Occipital lobe (tissue), 2 donors: ENCODE data around the gene KLHL29. TPM values are rescaled to one million over a fixed set of nuclear protein-coding genes. Genes with fewer than 3 reads are reported as not detected.

Experiments used
- DNase-seq: peaks from one replicate; lab custom pipeline; 2025; lab: John Stamatoyannopoulos, UW
- total RNA-seq: library from RNA; depleted of rRNA; stranded (reverse); fragments of >200 nt; gene quantifications from one replicate; pipeline ENCODE4 v1.2.3, GENCODE V29; 2014

KLHL29 gene
- total RNA-seq, 1 donor from 2014 or later: 8.4 TPM

- DNase-seq: no peak
Observed at GRCh38 chr2:23509596-23510292, 124.8 kb downstream of the KLHL29 start.

DNA sequence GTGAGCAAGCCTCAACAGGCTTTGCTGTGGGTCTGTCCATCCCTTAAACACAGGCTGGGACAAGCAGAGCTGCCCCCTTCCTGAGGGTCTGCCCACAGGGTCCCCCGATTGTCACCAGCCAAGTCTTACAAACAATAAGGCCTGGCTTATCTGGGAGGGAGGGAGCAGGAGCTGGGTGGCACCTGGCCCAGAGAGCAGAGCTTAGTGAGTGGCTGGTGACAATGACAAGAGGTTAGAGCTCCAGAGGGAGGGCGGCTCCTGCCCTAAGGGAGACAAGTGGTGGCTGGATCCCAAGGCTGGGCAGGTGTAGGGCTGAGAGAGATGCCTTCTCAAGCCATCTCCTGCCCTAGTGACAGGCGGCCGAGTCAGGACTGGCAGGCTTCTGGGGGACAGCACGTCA is 125.5 kb downstream of the KLHL29 start:
- no peak for DNase-seq

DNA sequence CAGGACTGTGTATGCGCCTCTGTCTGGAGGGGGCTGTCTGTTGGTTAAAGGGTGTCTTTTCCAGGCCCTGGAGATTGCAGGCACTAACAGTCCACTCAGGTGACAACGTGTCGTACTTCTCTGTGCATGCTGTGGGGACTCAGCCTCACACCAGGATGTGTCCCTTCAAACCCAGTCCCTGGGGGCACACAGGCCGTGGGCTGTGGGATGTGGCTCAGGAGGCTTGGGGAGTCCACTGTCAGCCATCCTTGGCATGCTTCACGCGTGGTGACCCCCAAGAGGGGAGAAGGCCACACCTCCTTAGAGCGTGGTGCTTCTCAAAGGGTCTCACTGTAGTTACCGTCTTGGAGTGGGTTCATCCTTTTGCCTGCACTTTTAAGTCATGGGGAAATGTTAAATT is 127.8 kb downstream of the KLHL29 start:
- DNase-seq: no peak

DNA sequence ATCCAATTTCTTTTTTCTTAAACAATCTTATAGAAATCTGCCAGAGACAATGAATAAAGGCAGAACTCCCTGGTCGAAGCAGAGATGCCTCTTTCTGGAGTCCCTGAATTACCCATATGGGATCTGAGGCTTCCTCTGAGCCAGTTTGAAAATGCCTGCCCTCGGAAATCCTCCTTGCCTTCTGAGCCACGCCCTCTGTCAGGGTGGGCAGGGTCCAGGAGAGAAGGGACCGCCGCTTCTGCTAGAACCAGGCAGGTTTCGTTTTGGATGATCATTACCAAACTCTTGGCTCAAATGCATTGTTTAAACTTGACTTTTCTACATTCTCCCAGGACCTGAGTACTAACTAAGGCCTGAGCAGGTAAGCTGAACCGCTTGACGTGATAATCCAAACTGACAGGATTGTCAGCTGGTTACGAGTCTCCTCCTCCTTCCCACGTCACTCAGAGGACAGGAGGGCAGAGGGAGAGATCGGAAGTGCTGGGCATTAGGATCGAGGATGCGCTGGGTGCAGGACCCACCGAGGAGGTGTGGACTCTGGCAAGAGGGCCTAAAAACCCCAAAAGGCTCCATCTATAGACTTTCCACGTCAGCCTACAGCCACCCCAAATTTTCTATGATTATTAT is 128.4 kb downstream of the KLHL29 start:
- no peak for DNase-seq

GRCh38 chr2:23513872-23514793 is 129.2 kb downstream of the KLHL29 start:
- no peak for DNase-seq

GRCh38 chr2:23516520-23517256 is 131.7 kb downstream of the KLHL29 start:
- DNase-seq: no peak

DNA sequence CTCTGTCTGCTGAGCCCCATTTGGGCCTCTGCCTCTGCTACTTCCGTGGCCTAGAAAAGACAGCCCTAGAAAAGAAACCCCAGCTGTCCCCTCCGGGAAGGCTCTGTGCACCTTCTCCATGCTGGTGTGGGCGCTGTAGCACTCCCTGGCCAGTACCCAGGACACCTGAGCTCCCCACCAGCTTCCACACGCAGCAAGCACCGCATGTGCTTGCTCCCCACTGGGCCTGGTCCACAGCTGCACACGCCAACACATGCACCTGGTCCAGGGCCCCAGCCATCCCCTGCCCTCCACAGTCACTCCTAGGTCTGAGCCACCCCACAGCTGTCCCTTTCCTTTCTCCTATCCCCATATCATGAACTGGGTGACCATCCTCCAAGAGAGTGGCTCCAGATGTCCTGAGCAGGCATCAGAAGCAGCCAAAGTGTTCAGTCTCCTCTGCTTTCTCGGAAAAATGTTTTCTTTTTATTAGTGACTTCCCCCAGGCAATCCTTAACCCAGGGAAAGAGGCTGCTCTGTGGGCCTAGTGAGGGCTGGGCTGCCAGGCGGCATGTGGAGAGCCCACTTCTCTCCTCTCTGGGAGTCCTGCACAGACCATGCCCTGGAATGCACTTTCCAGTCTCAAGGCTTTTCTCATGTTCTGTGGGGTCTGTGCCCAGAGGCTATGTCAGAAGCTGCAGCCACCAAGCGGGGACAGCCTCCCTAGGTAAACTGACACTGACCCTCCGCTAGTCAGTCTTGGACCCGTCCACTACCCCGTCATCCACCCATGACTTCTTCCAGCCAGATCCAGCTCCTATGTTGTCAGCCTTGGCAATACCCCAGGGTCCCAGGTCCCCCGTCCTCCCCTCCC is 133.7 kb downstream of the KLHL29 start:
- DNase-seq: no peak

DNA sequence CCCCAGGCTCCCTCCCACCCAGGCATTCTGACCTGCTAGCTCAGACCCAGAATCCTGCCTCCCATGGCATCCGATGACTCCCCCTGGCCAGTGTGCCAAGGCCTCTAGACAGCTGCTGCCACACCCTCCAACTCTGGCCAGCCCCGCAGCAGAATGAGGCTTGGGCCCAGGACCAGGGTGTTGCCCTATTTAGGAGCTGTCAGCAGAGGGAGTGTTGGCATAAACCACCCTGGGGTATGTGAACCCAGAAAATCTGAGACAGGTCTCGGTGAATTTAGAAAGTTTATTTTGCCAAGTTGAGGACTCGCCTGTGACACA is 134.3 kb downstream of the KLHL29 start:
- DNase-seq: no peak

- no peak for DNase-seq
Observed at GRCh38 chr2:23520256-23520655, 135.3 kb downstream of the KLHL29 start.

DNA sequence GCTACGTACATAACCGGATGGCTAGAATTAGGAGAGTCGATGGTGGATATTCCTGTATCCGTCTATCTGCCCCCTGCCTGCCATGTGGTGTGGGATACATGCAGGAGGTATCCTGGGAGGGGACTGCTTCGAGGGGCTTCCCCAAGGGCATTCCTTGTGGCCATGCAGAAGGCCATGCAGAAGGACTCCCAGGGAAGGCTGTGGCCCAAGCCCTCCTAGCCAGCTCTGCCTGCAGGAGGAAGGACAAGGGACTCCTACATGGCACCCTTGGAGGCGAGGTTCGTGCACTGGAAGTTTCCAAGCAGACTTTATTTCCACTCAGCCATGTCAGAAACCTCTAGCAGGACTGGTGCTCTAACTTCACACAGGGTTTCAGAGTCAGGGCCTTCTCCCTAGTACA is 136.1 kb downstream of the KLHL29 start:
- no peak for DNase-seq

DNA sequence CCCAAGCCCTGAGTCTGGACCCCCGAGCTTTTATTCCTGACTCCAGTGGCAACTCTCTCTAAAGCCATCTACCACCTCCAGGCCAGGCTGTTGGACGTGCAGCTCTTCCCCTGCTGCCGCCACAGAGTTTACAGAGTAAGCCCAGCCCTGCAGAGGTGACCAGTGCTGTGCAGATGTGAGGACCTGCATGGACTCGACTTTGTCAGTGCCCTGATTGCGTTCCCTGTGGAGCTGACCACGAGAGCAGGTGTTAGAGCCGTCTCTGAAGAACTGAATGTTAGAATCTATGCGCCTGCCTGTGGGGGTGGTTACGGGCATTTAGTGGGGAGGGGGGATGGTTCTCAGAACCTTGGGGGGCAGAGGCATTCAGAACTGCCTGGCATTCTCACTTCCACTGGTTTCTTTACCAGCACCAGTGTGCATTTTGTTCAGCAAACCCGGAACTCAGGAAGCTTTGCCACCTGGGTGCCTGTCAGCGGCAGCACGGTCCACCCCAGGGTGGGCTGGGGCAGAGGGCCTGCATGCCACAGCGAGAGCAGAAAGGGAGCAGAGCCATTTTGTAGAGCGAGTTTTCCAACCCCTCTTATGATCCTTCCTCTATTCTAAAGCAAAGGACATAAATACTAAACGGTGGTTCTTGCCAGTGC is 137.9 kb downstream of the KLHL29 start:
- DNase-seq: no peak

DNA sequence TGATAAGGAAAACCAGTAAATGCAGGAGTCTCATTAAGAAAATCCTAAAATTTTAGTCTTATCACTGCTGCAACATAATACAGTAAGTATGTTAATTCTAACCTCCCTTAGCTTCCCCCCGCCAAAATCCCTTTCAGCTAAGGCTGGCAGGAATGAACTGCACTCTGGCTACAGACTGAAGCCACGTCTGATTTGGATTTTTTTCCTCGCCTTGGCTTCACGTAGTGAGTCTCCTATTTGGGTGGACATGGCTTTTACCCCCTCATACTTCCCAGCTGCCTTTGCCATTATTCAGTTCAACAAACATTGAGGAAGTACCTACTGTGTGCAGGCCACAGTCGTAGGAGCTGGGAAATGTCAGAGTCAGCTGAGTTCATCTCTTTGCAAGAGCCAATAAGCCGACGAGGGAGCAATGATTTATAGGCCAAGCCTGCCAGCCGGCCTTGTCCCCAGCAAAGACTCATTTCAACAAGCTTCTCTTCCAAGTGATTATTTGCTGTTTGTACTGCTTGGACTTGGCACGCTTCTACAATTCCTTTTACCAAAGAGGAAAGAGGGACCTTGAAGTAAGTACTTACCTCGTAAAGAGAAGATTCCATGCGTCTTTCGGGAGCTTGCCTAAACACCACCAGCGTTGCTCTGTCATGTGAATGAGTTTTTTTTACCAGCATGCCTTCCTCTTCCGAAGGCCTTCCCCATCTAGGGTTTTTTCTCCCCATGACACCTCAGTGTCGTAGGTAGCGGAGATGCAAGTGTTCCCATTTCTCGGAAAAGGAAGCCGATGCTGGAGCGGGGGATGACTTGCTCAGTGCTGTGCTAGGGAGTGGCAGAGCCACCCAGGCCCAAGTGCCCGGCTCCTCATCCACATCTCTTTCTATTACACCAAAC is 138.6 kb downstream of the KLHL29 start:
- DNase-seq: no peak

DNA sequence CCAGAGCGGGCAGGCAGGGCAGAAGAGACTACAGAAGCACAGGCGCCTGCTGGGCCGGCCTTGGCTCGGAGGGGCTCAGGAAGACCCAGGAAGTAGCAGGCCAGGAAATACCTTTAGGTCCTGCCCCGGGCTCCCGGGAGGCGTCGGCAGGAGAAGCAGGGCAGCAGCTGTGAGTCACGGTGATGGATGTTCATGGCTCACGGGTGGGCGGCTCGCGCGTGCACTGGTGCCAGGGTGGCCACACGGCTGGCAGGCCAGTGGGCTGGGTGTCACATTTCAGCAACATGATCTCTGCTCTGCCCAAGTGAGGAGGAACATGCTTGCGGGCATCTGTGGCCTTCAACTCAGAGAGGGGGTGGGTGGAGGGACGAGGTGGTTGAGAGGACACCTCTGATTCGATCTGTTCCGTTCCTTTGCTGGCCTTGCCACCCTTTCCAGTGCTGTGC is 139.3 kb downstream of the KLHL29 start:
- no peak for DNase-seq

DNA sequence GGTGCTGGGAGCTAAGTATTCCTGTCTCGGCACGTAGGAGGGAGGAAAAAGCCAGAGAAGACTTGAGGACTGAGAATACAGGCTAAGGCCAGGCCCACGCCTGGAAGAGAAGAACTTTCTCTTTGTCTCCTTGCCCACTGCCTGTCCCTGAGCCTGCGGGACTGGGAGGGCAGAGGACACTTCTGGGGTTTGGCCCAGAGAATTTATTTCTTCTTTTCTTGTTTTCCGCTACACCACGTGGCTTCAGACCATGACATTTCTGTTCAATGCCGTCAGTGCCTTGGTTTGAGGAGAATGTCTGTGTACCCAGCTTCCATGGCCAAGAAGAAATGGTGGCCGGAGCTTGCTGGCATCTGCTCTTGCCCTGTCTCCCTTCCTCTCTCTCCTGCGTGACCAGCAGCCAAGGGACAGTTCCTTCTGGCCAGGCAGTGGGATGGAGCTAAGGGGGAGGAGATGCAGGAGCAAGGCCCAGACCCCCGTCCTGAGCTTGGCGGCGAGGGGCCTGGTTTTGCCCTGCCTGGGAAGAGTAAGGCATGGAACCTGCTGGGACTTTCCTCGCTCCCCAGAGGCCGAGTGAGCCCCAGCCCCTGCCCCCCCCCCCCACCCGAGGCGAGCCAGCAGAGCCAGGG is 140.3 kb downstream of the KLHL29 start:
- no peak for DNase-seq

GRCh38 chr2:23526114-23526513 is 141.1 kb downstream of the KLHL29 start:
- no peak for DNase-seq

DNA sequence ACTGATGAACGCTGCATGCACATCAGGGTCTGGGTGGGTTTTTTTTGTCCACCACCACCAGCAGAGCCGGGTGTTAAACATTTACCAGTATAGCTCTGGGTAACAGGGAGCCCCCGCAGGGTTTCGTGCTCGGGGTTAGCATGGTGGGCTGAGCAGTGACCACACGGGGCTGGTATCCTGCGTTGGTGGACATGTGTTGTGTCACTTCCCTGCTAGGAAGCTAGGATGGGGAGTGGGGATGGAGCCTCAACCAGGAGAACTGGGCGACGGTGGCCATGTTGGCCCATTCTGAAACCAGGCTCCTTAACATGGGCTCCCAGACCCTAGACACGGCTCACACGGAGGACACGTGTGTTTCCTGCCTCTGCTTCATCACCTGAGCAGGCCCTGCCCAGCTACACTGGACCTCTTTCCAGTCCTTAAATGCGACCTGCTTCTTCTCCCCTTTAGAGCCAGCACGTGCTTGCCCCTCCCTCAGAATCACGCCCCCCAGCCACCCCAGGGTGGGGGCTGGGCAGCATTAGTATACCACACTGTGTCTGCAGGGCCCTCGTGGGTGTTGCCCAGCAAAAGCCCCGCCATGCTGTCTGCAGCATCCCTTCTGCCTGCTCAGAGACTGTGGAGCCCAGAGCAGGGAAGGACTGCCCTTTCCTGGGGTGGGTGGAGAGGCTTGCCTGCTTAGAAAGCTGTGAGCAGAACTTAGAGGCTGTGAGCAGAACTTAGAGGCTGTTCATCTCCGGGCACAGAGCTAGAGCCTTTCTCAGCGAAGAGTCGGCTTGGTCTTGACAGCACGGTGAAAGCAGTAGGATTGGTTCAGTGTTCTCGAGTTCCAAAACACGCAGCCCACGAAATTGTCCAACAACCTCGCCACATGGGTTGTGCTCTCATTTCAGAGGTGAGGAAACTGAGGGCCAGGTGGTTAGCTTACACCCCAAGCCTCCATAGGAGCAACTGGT is 142.1 kb downstream of the KLHL29 start:
- DNase-seq: no peak

DNA sequence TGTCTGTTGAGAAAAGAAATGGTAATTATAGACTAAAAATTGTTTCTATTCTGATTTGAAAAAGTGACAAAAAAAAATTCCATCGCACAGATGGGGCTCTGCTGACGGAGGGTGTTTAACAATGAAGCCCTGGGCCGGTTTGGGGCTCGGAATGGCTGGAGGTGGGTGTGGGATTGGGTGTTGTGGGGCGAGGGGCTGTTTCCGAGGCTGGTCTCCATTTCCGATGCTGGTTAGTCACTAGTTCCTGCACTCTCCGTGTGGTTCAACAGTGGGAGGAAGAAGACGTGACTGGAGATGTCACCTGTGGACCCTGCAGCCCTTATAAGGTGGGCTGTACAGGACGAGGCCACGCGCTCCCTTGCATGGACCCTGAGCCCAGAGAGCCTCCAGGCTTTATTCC is 143.2 kb downstream of the KLHL29 start:
- DNase-seq: no peak

DNA sequence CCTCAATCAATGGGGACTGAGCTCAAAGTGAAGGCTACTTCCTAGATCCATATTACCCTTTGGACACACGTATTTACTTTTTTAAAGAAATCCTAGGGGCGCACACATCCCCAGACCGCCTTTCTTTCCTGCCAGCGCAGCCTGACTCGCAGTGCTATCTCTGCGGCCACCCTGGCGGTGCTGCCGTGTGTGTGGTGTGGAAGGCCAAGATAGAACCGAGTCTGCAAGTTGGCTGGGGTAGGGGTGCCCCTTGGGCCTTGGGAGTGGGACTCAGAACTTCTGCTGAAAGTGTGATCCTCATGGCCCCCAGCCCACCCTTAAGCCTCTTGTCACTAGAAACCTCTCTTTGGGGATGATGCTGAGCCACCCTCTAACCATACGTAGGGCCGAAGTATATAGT is 143.7 kb downstream of the KLHL29 start:
- no peak for DNase-seq
